Measurements from ENCODE around the gene BRD4. TPM values are rescaled to one million over a fixed set of nuclear protein-coding genes. Genes with fewer than 3 reads are reported as not detected.

The BRD4 gene
- total RNA-seq, 2 experiments from 2014 or later = 103 to 110 TPM

Other genes with a start within 250 kb of the BRD4 start
- not detected for gene SYDE1, start 225.1 kb downstream of the BRD4 start, total RNA-seq
- gene NOTCH3, start 131.5 kb downstream of the BRD4 start, total RNA-seq = not detected
- gene EPHX3, start 100.1 kb downstream of the BRD4 start, total RNA-seq = under 1 TPM in 1 of 2 experiments, not detected in 1; 0.20 TPM
- gene AKAP8, start 47.2 kb upstream of the BRD4 start, total RNA-seq = 10 to 100 TPM; 43.8 to 45.9 TPM
- 10 to 100 TPM; 96.3 to 98.2 TPM for gene AKAP8L, start 86.4 kb upstream of the BRD4 start, total RNA-seq
- gene WIZ, start 117.4 kb upstream of the BRD4 start, total RNA-seq = 10 to 100 TPM; 25.3 to 25.4 TPM
- gene RASAL3, start 132.0 kb upstream of the BRD4 start, total RNA-seq = 100 to 1,000 TPM; 174 to 179 TPM
- under 1 TPM; 0.08 to 0.10 TPM for gene PGLYRP2, start 147.0 kb upstream of the BRD4 start, total RNA-seq
- gene CYP4F22, start 176.0 kb upstream of the BRD4 start, total RNA-seq = 1 to 10 TPM; 1.4 TPM